Natural killer cell (primary cell): ENCODE measurements around the gene PCGF2. TPM values are rescaled to one million over a fixed set of nuclear protein-coding genes. Genes with fewer than 3 reads are reported as not detected.

Experiments
- ATAC-seq, 3 donors: fragments of 150-1000 bp in 2 of 3; fragments of 200-7000 bp in 1 of 3; cut with Tn5 transposase; 1 replicate in 1 of 3; 2 replicates in 2 of 3; pipeline ENCODE4 v1.10.0; 2021; ENCODE audit warnings: mild to moderate bottlenecking in 2 of 3, moderate library complexity in 2 of 3
- DNase-seq, 2 donors: peaks; one replicate each; pipeline versions ENCODE4 v3.0.0 to v3.0.0-alpha.2; 2013 to 2021; ENCODE audit warnings: mixed read lengths in 1 of 2
- H3K27ac ChIP-seq: one replicate; pipeline ENCODE4 v1.5.1; 2013; ENCODE audit warnings: mild to moderate bottlenecking, low read length
- H3K27me3 ChIP-seq: one replicate; pipeline ENCODE4 v1.6.1; 2013; ENCODE audit warnings: low read length; ENCODE audit not compliant: control insufficient read depth, insufficient read depth
- H3K36me3 ChIP-seq: one replicate; pipeline ENCODE4 v1.6.1; 2013; ENCODE audit warnings: low read length; ENCODE audit not compliant: control insufficient read depth, insufficient read depth
- H3K4me1 ChIP-seq: one replicate; pipeline ENCODE4 v1.6.1; 2013; ENCODE audit warnings: low read length; ENCODE audit not compliant: control insufficient read depth, insufficient read depth
- H3K4me3 ChIP-seq: one replicate; pipeline ENCODE4 v1.5.1; 2013; ENCODE audit warnings: low read length
- H3K9me3 ChIP-seq: one replicate; pipeline ENCODE4 v1.6.1; 2013; ENCODE audit warnings: low read length; ENCODE audit not compliant: control insufficient read depth, insufficient read depth
- H3K27ac Mint-ChIP-seq, 2 donors: one replicate each; pipeline ENCODE4 v1.8.0; 2022; ENCODE audit warnings: mild to moderate bottlenecking in 2 of 2, mixed read lengths in 2 of 2, moderate library complexity in 1 of 2
- H3K27me3 Mint-ChIP-seq, 2 donors: one replicate each; pipeline ENCODE4 v1.8.0; 2022; ENCODE audit warnings: low read depth in 2 of 2, mixed read lengths in 2 of 2
- H3K36me3 Mint-ChIP-seq: one replicate; pipeline ENCODE4 v1.8.0; 2022; ENCODE audit warnings: mixed read lengths
- H3K4me1 Mint-ChIP-seq, 2 donors: one replicate each; pipeline ENCODE4 v1.8.0; 2022; ENCODE audit warnings: mixed read lengths in 2 of 2
- H3K4me3 Mint-ChIP-seq: one replicate; pipeline ENCODE4 v1.8.0; 2022; ENCODE audit warnings: mild to moderate bottlenecking, moderate library complexity, mixed read lengths
- H3K9me3 Mint-ChIP-seq, 2 donors: one replicate each; pipeline ENCODE4 v1.8.0; 2022; ENCODE audit warnings: mixed read lengths in 2 of 2
- WGBS: methylation state at CpG from one replicate; pipeline ENCODE4 v1.1.7; 2013; ENCODE audit warnings: missing lambda C conversion rate; ENCODE audit not compliant: insufficient coverage; 5-methylcytosine and 5-hydroxymethylcytosine counted together
- intact Hi-C: fragments of 100-400 bp; cut with micrococcal nuclease; formaldehyde crosslinking; loops from one replicate; pipeline ENCODE4 v1.14.2; 2022
- total RNA-seq, 4 donors: library from RNA; stranded (reverse); fragments of 120-200 nt in 1 of 4; gene quantifications; one replicate each; pipeline versions ENCODE4 v1.2.3 to v1.2.4, GENCODE V29; 2013 to 2022
- TF ChIP-seq, protein P1 (sequence below): fragments of 200-600 bp; IDR thresholded peaks from one replicate; pipeline ENCODE4 v1.8.0; 2022; ENCODE audit warnings: antibody characterized with exemption

PCGF2 gene
- total RNA-seq, 3 donors from 2014 or later (not counting 1 experiment from before 2014, with no cell fraction given) = 0.12 TPM; not detected in 2

DNA sequence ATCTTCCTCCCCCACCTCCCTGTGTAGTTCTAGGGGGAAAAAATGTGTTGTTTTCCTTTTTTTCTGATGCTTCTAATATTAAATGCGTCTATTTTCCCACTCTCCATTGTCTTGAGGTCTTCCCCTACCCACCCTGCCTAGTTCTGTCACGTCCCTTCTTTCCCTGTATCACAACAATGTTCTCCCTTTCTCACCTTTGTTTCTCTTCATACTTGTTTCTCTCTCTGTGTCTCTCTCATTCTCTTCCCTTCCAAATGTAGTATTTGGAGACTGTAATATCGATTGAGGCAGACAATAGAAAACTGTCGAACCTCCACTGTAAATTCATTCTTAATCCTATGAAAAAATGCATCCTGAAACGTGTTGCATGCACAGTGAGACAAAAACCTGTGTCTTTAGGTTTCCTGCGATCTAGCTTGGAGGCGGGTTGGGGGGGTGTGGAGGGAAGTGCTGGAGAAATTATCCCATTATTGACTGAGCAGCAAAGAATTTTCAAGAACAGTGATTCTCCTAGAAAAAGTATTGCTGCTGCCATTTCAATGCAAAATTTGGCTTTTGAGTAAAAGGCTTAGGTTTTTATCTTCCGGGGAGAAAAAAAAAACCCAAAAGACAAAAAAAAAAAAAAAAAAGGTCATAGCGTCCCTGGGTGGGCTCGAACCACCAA is 3.1 kb upstream of the PCGF2 start:
- TF ChIP-seq, protein P1, sequence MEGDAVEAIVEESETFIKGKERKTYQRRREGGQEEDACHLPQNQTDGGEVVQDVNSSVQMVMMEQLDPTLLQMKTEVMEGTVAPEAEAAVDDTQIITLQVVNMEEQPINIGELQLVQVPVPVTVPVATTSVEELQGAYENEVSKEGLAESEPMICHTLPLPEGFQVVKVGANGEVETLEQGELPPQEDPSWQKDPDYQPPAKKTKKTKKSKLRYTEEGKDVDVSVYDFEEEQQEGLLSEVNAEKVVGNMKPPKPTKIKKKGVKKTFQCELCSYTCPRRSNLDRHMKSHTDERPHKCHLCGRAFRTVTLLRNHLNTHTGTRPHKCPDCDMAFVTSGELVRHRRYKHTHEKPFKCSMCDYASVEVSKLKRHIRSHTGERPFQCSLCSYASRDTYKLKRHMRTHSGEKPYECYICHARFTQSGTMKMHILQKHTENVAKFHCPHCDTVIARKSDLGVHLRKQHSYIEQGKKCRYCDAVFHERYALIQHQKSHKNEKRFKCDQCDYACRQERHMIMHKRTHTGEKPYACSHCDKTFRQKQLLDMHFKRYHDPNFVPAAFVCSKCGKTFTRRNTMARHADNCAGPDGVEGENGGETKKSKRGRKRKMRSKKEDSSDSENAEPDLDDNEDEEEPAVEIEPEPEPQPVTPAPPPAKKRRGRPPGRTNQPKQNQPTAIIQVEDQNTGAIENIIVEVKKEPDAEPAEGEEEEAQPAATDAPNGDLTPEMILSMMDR = no peak
- Histone ChIP-seq H3K36me3 (peaks cover 14% of the 10 kb centered on the region), H3K9me3 (no peaks in the 10 kb centered on the region), H3K27me3 (peaks cover 38% of the 10 kb centered on the region), H3K27ac (peak overlapping the region; percentile 86), H3K4me3 (peak overlapping the region; percentile 80), H3K4me1 (peaks cover 71% of the 10 kb centered on the region)
- Mint-ChIP-seq H3K9me3 (no peaks in the 10 kb centered on the region), H3K36me3 (peaks cover 7% of the 10 kb centered on the region), H3K4me1 (peaks cover 54 to 59% of the 10 kb centered on the region in 2 donors), H3K4me3 (peak overlapping the region; percentile 96), H3K27me3 (peaks cover 31 to 35% of the 10 kb centered on the region in 2 donors), H3K27ac (peak overlapping the region; percentile 85 to 86)
- intact Hi-C loops = loop anchor here (5.0 to 10.0 kb wide), 4 partner anchors 46 to 401 kb away; partner anchors contain the start of genes MLLT6 and PLXDC1
- 3% methylated on average over 9 of the region's 10 CpGs for WGBS
- ATAC-seq (no peak), DNase-seq (peak in 1 of 2 donors; percentile 26)

DNA sequence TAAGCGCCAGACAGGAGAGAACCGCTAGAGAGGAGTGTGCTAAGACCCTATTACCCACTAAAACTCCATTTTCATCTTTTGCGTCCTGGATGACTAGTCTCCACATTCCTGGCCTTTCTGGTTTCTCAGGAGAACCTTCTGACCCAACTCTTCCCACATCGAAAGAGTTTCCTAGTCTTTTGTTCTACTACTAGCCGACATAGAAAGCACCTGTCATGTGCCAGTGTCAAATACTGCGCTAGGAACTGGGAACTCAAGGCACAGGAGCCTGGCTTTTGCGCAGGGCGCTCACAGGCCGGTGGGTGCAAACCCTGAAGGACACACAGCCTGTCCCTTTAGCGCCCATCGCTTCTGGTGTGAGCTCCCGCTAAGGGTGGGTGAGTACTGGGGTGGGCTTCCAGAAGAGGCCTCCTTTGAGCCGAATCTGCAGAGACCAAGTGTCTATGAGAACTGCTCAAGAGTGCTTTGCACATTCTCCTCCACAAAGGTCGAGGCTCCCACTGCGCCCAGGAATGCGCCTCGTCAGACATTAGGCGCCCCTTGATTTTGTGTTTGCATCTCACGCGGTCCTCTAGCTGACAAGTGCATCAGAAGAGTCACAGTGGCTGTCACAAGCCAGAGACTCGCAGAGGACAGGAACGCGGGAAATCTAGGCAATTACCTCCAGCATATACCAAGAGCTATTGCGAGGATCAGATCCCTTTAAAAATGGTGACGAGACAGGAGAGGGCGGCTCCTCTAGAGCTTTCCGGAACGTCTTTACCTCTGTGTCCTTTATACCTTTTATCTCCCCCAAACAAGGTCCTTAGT is 2.4 kb upstream of the PCGF2 start:
- no peaks in the 10 kb centered on the region for H3K9me3 ChIP-seq
- peak in 1 of 2 donors; percentile 49 for DNase-seq
- peaks cover 71% of the 10 kb centered on the region for H3K4me1 ChIP-seq
- Mint-ChIP-seq H3K4me3 (peak overlapping the region; percentile 96), H3K27ac (peak overlapping the region; percentile 10 to 85), H3K36me3 (peaks cover 7% of the 10 kb centered on the region), H3K27me3 (peaks cover 39 to 43% of the 10 kb centered on the region in 2 donors), H3K9me3 (no peaks in the 10 kb centered on the region), H3K4me1 (peaks cover 54 to 59% of the 10 kb centered on the region in 2 donors)
- peaks cover 41% of the 10 kb centered on the region for H3K27me3 ChIP-seq
- ATAC-seq = no peak
- intact Hi-C loops = loop anchor here (5.0 to 10.0 kb wide), 4 partner anchors 46 to 402 kb away; partner anchors contain the start of genes MLLT6 and PLXDC1
- TF ChIP-seq, protein P1 = no peak
- peaks cover 7% of the 10 kb centered on the region for H3K36me3 ChIP-seq
- 14% methylated on average over 28 of the region's 28 CpGs for WGBS
- no peak overlapping the region for H3K27ac ChIP-seq
- H3K4me3 ChIP-seq = no peak overlapping the region

DNA sequence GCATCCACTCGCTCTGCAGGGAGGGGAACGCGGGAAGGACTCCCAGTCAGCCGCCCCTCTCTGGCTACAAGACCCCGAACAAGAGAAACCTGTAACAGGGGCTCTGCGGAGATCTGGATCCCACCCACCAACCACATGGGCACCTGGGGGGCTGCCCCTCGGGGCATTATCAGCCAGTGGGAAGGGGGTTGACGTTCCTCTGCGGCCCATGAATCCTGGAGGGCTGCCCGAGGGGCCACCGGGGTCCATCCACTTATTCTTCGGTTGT is 1.8 kb upstream of the PCGF2 start:
- intact Hi-C loops = loop anchor here (5.0 to 10.0 kb wide), 4 partner anchors 45 to 402 kb away; partner anchors contain the start of genes MLLT6 and PLXDC1
- no peaks in the 10 kb centered on the region for H3K9me3 ChIP-seq
- Mint-ChIP-seq H3K4me3 (peak overlapping the region; percentile 96), H3K9me3 (no peaks in the 10 kb centered on the region), H3K27ac (no peak overlapping the region), H3K27me3 (peaks cover 39 to 43% of the 10 kb centered on the region in 2 donors), H3K36me3 (peaks cover 7% of the 10 kb centered on the region), H3K4me1 (peaks cover 54 to 59% of the 10 kb centered on the region in 2 donors)
- peaks cover 5% of the 10 kb centered on the region for H3K36me3 ChIP-seq
- no peak overlapping the region for H3K27ac ChIP-seq
- TF ChIP-seq, protein P1 = no peak
- peak overlapping the region; percentile 17 for H3K4me3 ChIP-seq
- DNase-seq (peak in 1 of 2 donors; percentile 27), ATAC-seq (no peak)
- peaks cover 41% of the 10 kb centered on the region for H3K27me3 ChIP-seq
- peaks cover 71% of the 10 kb centered on the region for H3K4me1 ChIP-seq
- 8% methylated on average over 12 of the region's 12 CpGs for WGBS
